SK-N-SH (cell line): ENCODE data around the gene SH2D3C. TPM values are rescaled to one million over a fixed set of nuclear protein-coding genes. Genes with fewer than 3 reads are reported as not detected.
A peak's percentile ranks its signal among the peaks of the same experiment; 100 is the strongest.

Source experiments
- CTCF ChIA-PET: fragments of 300-600, 350-600 bp; formaldehyde crosslinking; extraction: SDS; loops from one replicate; lab custom pipeline; 2021; lab: Yijun Ruan, JAX
- POLR2A ChIA-PET: fragments of 350-600 bp; sonication (Branson Sonifier 250); formaldehyde crosslinking; extraction: SDS; loops from one replicate; lab custom pipeline; 2020; ENCODE audit warnings: antibody characterized with exemption, inconsistent platforms; lab: Yijun Ruan, JAX
- DNase-seq: peaks from one replicate; pipeline ENCODE4 v3.0.0; 2012
- H2AFZ ChIP-seq: fragments of 200-600 bp; sonication (generic); 2 replicates; pipeline ENCODE4 v1.8.1; 2016; ENCODE audit warnings: antibody characterized with exemption, mild to moderate bottlenecking, low read depth
- H3F3A ChIP-seq: fragments of 200-600 bp; sonication (generic); replicated peaks from 2 replicates; pipeline ENCODE3; 2016; ENCODE audit warnings: antibody characterized with exemption, mild to moderate bottlenecking; ENCODE audit not compliant: insufficient read depth
- H3K27ac ChIP-seq, 2 experiments: fragments of 200-500 bp in 1 of 2; fragments of 200-600 bp in 1 of 2; sonication (Bioruptor generic) in 1 of 2; sonication (generic), shearing (Covaris generic) in 1 of 2; 2 replicates each; pipeline versions ENCODE4 v1.5.1 to v1.6.1; 2014 to 2016; ENCODE audit warnings: low read depth in 2 of 2, inconsistent platforms in 1 of 2, low read length in 1 of 2, mild to moderate bottlenecking in 1 of 2, mixed read lengths in 1 of 2
- H3K27me3 ChIP-seq: fragments of 200-600 bp; sonication (generic), shearing (Covaris generic); 2 replicates; pipeline ENCODE4 v1.6.1; 2016; ENCODE audit warnings: mixed run types; ENCODE audit not compliant: insufficient read depth
- H3K36me3 ChIP-seq, 2 experiments: fragments of 200-500 bp in 1 of 2; fragments of 200-600 bp in 1 of 2; sonication (Bioruptor generic) in 1 of 2; sonication (generic) in 1 of 2; replicated peaks in 1 of 2; 2 replicates each; pipeline versions ENCODE3 to v1.5.1; 2014 to 2016; ENCODE audit warnings: low read length in 1 of 2, mild to moderate bottlenecking in 1 of 2; ENCODE audit not compliant: insufficient read depth in 2 of 2, control insufficient read depth in 1 of 2
- H3K4me1 ChIP-seq, 2 experiments: fragments of 200-500 bp in 1 of 2; fragments of 200-600 bp in 1 of 2; sonication (Bioruptor generic) in 1 of 2; sonication (generic), shearing (Covaris generic) in 1 of 2; 2 replicates each; pipeline versions ENCODE4 v1.5.1 to v1.6.1; 2014 to 2016; ENCODE audit warnings: low read depth in 1 of 2, low read length in 1 of 2, mixed run types in 1 of 2; ENCODE audit not compliant: insufficient read depth in 2 of 2, control insufficient read depth in 1 of 2
- H3K4me2 ChIP-seq: fragments of 200-600 bp; sonication (generic), shearing (Covaris generic); 2 replicates; pipeline ENCODE4 v1.6.1; 2017; ENCODE audit warnings: mixed run types
- H3K4me3 ChIP-seq, 2 experiments: fragments of 200-500 bp in 1 of 2; fragments of 200-600 bp in 1 of 2; sonication (Bioruptor generic) in 1 of 2; sonication (generic), shearing (Covaris generic) in 1 of 2; 2 replicates each; pipeline versions ENCODE4 v1.5.1 to v1.8.1; 2014 to 2016; ENCODE audit warnings: low read depth in 2 of 2, inconsistent platforms in 1 of 2, low read length in 1 of 2, mild to moderate bottlenecking in 1 of 2, mixed read lengths in 1 of 2, moderate library complexity in 1 of 2
- H3K79me2 ChIP-seq: fragments of 200-600 bp; sonication (generic); 2 replicates; pipeline ENCODE4 v1.8.1; 2017; ENCODE audit warnings: mild to moderate bottlenecking; ENCODE audit not compliant: insufficient read depth
- H3K9ac ChIP-seq: fragments of 200-600 bp; sonication (generic); 2 replicates; pipeline ENCODE4 v1.6.1; 2017; ENCODE audit warnings: mixed run types
- H3K9me2 ChIP-seq: fragments of 200-600 bp; sonication (generic); 2 replicates; pipeline ENCODE4 v1.6.1; 2017; ENCODE audit warnings: mixed run types
- H3K9me3 ChIP-seq: fragments of 200-600 bp; sonication (generic); 2 replicates; pipeline ENCODE4 v1.6.1; 2017; ENCODE audit warnings: mixed run types, mild to moderate bottlenecking, moderate library complexity
- H4K20me1 ChIP-seq: fragments of 200-600 bp; sonication (generic); 2 replicates; pipeline ENCODE4 v1.6.1; 2017; ENCODE audit warnings: mild to moderate bottlenecking, mixed run types; ENCODE audit not compliant: insufficient read depth
- FOXJ3 ChIP-seq: sonication (generic); formaldehyde crosslinking; IDR thresholded peaks from 2 replicates; pipeline ENCODE4 v1.5.1; 2020; ENCODE audit warnings: mild to moderate bottlenecking, missing genetic modification reagents
- GATA2 ChIP-seq: sonication (generic); formaldehyde crosslinking; IDR thresholded peaks from 2 replicates; pipeline ENCODE4 v1.5.0; 2020; ENCODE audit warnings: mild to moderate bottlenecking, missing genetic modification reagents
- JUND ChIP-seq: IDR thresholded peaks from 2 replicates; pipeline ENCODE4 v1.4.0; 2012
- MXI1 ChIP-seq: IDR thresholded peaks from 2 replicates; pipeline ENCODE4 v1.6.1; 2012; ENCODE audit warnings: mild to moderate bottlenecking, low read depth, low read length, improper control_type of control experiment
- NRF1 ChIP-seq: IDR thresholded peaks from 2 replicates; pipeline ENCODE4 v1.6.1; 2012; ENCODE audit warnings: low read depth, mild to moderate bottlenecking, low read length
- SIN3A ChIP-seq: IDR thresholded peaks from 2 replicates; pipeline ENCODE4 v1.6.1; 2012; ENCODE audit warnings: low read depth, mild to moderate bottlenecking, low read length, moderate library complexity, borderline replicate concordance
- SMC3 ChIP-seq: IDR thresholded peaks from 2 replicates; pipeline ENCODE4 v1.6.1; 2012; ENCODE audit warnings: low read depth, low read length, improper control_type of control experiment
- YY1 ChIP-seq: IDR thresholded peaks from 2 replicates; pipeline ENCODE4 v1.4.0; 2012; ENCODE audit warnings: low read depth, mild to moderate bottlenecking
- WGBS: methylation state at CpG from one replicate; pipeline ENCODE4 v1.1.6; 2017; ENCODE audit warnings: low lambda C conversion rate; 5-methylcytosine and 5-hydroxymethylcytosine counted together
- polyA plus RNA-seq, 3 experiments: library from polyadenylated mRNA; depleted of rRNA; stranded (reverse); fragments of >200 nt; gene quantifications; 2 replicates each; pipeline ENCODE4 v1.2.3, GENCODE V29; 2012
- TF ChIP-seq, protein P1 (sequence below): IDR thresholded peaks from 2 replicates; pipeline ENCODE4 v1.4.0; 2012; ENCODE audit warnings: low read depth, borderline replicate concordance
- TF ChIP-seq, protein P2 (sequence below): IDR thresholded peaks from 2 replicates; pipeline ENCODE4; 2012
- TF ChIP-seq, protein P3 (sequence below): fragments of 200-600 bp; sonication (generic); IDR thresholded peaks from 2 replicates; pipeline ENCODE4 v1.6.1; 2017; ENCODE audit warnings: antibody characterized with exemption, mild to moderate bottlenecking, moderate library complexity

SH2D3C gene
- polyA plus RNA-seq, 1 of the 3 experiments (the other 2 are of a cell fraction), result 0.15 TPM

DNA sequence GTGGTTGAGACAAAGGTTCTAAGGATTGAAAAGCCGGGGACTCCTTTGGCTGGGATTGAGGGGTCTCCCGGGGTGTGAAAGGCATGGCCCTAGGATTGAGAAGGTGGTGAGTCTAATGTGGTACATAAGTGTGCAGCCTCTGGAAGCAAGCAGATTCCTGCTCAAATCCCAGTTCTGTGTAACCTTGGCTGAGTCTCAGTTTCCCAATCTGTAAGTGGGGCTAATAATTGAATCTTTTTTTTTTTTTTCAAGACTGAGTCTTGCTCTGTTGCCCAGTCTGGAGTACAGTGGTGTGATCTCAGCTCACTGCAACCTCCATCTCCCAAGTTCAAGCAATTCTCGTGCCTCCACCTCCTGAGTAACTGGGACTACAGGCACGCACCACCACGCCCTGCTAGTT, 5.9 kb downstream of the SH2D3C start:
- Histone ChIP-seq H3K4me2 (no peak overlapping the region), H3K79me2 (no peaks in the 10 kb centered on the region), H3F3A (no peaks in the 10 kb centered on the region), H3K36me3 (no peaks in the 10 kb centered on the region), H3K9me3 (no peaks in the 10 kb centered on the region), H3K9me2 (no peaks in the 10 kb centered on the region), H4K20me1 (no peaks in the 10 kb centered on the region), H2AFZ (no peak overlapping the region), H3K27me3 (no peaks in the 10 kb centered on the region), H3K4me3 (no peak overlapping the region), H3K9ac (no peak overlapping the region), H3K4me1 (peaks cover 0 to 17% of the 10 kb centered on the region in 2 experiments; a peak in 1 of 4 replicates), H3K27ac (no peak overlapping the region)
- DNase-seq, result no peak
- 86% methylated on average over 5 of the region's 5 CpGs for WGBS
- ChIA-PET CTCF (interaction anchor here (1.0 to 7.4 kb wide), 6 partner anchors 12 to 263 kb away, joined by 3 to 36 read pairs (median 6); partner anchors contain the start of genes CDK9 and TOR2A), POLR2A (no interaction called here)
- TF ChIP-seq JUND, result no peak
- TF ChIP-seq FOXJ3, result no peak
- TF ChIP-seq, protein P1, sequence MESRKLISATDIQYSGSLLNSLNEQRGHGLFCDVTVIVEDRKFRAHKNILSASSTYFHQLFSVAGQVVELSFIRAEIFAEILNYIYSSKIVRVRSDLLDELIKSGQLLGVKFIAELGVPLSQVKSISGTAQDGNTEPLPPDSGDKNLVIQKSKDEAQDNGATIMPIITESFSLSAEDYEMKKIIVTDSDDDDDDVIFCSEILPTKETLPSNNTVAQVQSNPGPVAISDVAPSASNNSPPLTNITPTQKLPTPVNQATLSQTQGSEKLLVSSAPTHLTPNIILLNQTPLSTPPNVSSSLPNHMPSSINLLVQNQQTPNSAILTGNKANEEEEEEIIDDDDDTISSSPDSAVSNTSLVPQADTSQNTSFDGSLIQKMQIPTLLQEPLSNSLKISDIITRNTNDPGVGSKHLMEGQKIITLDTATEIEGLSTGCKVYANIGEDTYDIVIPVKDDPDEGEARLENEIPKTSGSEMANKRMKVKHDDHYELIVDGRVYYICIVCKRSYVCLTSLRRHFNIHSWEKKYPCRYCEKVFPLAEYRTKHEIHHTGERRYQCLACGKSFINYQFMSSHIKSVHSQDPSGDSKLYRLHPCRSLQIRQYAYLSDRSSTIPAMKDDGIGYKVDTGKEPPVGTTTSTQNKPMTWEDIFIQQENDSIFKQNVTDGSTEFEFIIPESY, result no peak

DNA sequence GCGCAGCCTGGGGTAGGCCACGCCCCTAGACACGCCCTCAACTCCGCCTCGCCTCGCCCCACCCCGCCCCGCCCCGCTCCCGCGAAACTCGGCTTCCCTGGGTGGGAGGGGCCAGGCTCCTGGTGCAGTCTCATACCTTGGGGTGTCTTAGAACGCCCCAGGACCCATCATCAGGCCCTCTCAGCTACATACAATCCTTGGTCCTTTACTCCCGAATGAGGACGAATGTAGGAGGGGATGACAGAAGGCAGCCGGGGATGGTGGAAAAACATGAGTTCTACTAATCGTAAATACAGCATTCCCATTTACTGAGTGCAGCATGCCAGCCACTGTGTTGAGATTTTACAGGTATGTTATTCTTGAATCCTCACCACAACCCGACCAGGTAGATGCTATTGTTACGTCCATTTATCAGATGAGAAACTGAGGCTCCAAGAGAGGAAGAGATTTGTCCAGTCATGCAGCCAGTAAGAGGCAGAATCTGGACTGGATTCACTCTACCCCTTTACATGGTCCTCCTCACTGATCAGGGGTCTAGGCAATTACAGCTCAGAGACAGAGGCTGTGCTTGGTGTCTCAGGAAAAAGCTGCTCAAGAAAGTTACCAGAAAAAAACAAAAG, 6.8 kb downstream of the SH2D3C start:
- H3K4me3 ChIP-seq, result peak overlapping the region; percentile 46 to 61
- H3F3A ChIP-seq, result no peaks in the 10 kb centered on the region
- H3K27me3 ChIP-seq, result no peaks in the 10 kb centered on the region
- no peak overlapping the region for H3K27ac ChIP-seq
- 11% methylated on average over 7 of the region's 19 CpGs for WGBS
- no peaks in the 10 kb centered on the region for H3K36me3 ChIP-seq
- H3K4me1 ChIP-seq, result peaks cover 0 to 17% of the 10 kb centered on the region in 2 experiments; a peak in 1 of 4 replicates
- peak overlapping the region; percentile 83 for H3K4me2 ChIP-seq
- H4K20me1 ChIP-seq, result no peaks in the 10 kb centered on the region
- H2AFZ ChIP-seq, result peak overlapping the region; percentile 64
- ChIA-PET CTCF (interaction anchor here (1.0 to 7.4 kb wide), 8 partner anchors 11 to 264 kb away, joined by 3 to 36 read pairs (median 4); partner anchors contain the start of genes CDK9 and TOR2A), POLR2A (interaction anchor here (0.8 to 1.6 kb wide), 5 partner anchors 13 to 28 kb away, joined by 3 to 7 read pairs (median 4); partner anchors contain the start of gene CDK9)
- no peak overlapping the region for H3K9ac ChIP-seq
- no peak for DNase-seq
- no peaks in the 10 kb centered on the region for H3K9me3 ChIP-seq
- H3K79me2 ChIP-seq, result no peaks in the 10 kb centered on the region
- H3K9me2 ChIP-seq, result no peaks in the 10 kb centered on the region
- TF ChIP-seq MXI1, result no peak
- no peak for TF ChIP-seq GATA2 (CRISPR knock-in tag)

DNA sequence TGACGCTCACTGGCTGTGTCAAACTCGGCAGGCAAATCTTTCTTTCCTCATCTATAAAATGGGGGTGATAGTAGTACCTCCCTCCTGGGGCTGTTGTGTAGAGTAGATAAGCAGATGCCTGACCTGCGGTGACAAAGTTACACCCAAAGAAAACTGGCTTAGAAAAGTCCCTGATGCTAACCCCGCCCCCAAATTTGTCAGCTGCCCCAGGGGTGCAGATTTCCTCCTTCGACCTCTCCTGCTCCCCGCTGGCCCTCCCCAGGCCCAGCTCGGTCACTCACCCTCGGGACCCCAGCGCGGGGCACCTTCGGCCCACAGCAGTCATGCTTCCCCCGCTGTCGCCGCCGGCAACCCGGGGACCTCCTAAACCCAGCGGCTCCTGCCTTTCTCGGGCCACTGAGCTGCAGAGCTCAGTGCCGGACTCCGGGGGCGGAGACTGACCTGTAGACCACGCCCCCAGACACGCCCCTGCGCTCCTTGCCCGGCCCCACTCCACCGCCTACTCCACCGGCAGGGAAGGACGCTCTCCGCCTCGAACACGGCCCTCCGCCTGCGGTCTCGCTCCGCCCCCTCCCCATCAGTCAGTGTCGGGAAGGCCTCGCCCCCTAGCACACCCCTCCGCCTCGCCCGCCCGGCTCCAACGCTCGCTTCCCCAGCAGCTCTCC, 7.4 kb downstream of the SH2D3C start:
- Histone ChIP-seq H3K27me3 (no peaks in the 10 kb centered on the region), H4K20me1 (no peaks in the 10 kb centered on the region), H3K79me2 (no peaks in the 10 kb centered on the region), H3K4me1 (peaks cover 0 to 17% of the 10 kb centered on the region in 2 experiments; a peak in 1 of 4 replicates), H3K9ac (no peak overlapping the region; the same call in 1 of the 2 replicates), H3K4me2 (peak overlapping the region; percentile 83), H3K36me3 (no peaks in the 10 kb centered on the region), H3K27ac (no peak overlapping the region), H2AFZ (peak overlapping the region; percentile 82; the same call in 1 of the 2 replicates), H3K4me3 (peak overlapping the region; percentile 46 to 61), H3F3A (no peaks in the 10 kb centered on the region), H3K9me2 (no peaks in the 10 kb centered on the region), H3K9me3 (no peaks in the 10 kb centered on the region)
- POLR2A ChIA-PET, result interaction anchor here (0.8 to 1.6 kb wide), 6 partner anchors 12 to 159 kb away, joined by 3 to 7 read pairs (median 4); partner anchors contain the start of genes CDK9 and PIP5KL1
- CTCF ChIA-PET, result interaction anchor here (1.0 to 7.4 kb wide), 6 partner anchors 12 to 145 kb away, joined by 3 to 36 read pairs (median 5); partner anchors contain the start of genes CDK9 and TOR2A
- peak; percentile 99 for DNase-seq
- TF ChIP-seq NRF1, result peak; percentile 57
- peak; percentile 40; the same call in 1 of the 2 replicates for TF ChIP-seq MXI1
- TF ChIP-seq, protein P2, sequence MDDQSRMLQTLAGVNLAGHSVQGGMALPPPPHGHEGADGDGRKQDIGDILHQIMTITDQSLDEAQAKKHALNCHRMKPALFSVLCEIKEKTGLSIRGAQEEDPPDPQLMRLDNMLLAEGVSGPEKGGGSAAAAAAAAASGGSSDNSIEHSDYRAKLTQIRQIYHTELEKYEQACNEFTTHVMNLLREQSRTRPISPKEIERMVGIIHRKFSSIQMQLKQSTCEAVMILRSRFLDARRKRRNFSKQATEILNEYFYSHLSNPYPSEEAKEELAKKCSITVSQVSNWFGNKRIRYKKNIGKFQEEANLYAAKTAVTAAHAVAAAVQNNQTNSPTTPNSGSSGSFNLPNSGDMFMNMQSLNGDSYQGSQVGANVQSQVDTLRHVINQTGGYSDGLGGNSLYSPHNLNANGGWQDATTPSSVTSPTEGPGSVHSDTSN, result peak; percentile 94
- TF ChIP-seq, protein P3, sequence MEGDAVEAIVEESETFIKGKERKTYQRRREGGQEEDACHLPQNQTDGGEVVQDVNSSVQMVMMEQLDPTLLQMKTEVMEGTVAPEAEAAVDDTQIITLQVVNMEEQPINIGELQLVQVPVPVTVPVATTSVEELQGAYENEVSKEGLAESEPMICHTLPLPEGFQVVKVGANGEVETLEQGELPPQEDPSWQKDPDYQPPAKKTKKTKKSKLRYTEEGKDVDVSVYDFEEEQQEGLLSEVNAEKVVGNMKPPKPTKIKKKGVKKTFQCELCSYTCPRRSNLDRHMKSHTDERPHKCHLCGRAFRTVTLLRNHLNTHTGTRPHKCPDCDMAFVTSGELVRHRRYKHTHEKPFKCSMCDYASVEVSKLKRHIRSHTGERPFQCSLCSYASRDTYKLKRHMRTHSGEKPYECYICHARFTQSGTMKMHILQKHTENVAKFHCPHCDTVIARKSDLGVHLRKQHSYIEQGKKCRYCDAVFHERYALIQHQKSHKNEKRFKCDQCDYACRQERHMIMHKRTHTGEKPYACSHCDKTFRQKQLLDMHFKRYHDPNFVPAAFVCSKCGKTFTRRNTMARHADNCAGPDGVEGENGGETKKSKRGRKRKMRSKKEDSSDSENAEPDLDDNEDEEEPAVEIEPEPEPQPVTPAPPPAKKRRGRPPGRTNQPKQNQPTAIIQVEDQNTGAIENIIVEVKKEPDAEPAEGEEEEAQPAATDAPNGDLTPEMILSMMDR, result no peak
- TF ChIP-seq YY1, result no peak
- TF ChIP-seq SMC3, result no peak
- TF ChIP-seq SIN3A, result peak; percentile 50; the same call in 1 of the 2 replicates
- 20% methylated on average over 19 of the region's 43 CpGs for WGBS
